ENCODE measurements around the gene SDHD.

SDHD gene

GRCh38 chr11:112106070-112106469 lies 19.4 kb downstream of the SDHD start:
- no peak for DNase-seq

- DNase-seq, result no peak
These were observed 27.1 kb downstream of the SDHD start for GRCh38 chr11:112113539-112114457.

DNA sequence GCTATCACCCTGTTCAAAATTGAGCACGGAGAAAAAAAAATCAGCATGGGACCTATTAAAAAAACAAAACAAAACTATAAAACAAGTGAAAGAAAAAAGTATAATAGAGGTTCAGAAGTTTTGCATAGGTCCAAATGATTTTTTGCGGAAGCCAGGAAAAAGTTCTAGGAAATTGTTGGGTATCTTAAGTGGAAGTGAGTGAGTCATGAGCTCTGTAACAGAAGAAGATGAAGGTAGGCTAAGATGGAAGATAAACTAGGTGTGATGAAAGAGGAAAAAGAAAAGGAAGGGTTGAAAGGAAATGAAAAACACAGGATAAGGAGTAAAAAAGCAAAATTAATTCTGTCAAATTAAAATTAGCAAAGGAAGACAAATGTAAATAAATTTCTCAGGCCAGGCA lies 27.8 kb downstream of the SDHD start:
- DNase-seq, result no peak

GRCh38 chr11:112115386-112115785 lies 28.7 kb downstream of the SDHD start:
- no peak for DNase-seq

DNA sequence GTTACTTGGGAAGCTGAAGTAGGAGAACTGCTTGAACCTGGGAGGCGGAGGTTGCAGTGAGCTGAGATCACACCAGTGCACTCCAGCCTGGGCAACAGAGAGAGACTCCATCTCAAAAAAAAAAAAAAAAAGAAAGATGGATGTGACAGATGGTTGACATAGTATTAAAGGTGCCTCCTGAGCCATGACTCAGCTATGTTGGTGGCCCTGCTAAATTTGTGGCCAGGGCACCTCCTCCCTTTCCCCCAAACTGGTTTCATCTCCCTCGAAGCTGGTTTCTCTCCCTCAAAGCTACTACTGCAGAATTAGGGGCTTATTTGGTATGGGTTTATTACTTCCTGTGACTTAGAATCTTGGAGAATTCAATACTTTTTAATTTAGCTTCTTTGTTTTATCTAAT lies 31.5 kb downstream of the SDHD start:
- DNase-seq, result no peak

- DNase-seq, result no peak
These were observed 35.4 kb downstream of the SDHD start for GRCh38 chr11:112121981-112122615.

GRCh38 chr11:112123129-112123528 lies 36.5 kb downstream of the SDHD start:
- DNase-seq, result no peak

DNA sequence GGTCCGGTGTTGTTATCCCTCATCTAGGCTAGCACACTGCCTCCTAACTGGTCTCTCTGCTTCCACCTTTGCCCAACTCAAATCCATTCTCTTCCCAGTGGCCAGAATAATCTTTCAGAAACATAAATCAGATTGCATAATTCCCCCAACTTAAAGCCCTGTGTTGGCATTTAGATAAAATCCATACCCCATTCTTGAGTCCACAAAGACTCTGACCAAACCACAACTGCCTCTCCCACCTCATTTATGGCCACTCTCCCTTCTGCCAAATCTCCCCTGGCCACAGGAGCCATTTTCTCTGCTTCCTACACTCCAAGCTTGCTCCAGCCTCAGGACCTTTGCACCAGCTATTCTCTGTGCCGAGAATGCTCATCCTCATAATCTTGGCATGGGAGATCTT lies 40.4 kb downstream of the SDHD start:
- no peak for DNase-seq

DNA sequence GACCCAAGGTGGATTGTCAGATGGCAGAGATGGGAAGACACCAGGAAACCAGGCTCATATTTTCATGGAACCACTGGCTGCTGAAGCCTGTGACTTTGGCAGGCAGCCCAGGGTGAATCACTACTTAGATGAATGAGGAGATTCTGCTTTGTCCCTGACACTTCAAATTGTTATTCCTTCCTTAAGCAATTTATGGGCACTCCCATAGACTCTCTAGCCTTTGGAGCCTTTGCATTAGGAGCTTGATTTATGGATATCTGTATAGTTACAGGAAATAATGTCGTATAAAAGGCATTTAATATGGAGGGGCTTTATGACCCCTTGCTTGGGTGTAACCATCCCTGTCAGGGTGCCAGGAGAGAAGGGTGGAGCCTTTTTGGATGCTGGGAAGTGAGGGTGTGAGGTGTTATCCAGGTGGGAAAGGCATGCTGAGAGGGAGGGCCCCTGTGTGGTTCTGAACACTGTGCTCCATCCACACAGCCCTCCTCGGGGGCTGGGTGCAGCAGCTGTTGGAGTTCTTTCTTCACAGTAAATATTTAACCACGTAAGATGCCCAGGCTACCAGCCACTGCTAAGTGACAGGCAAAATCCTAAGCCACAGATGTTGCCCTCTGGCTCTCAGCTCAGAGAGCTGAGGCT lies 41.9 kb downstream of the SDHD start:
- DNase-seq, result no peak

DNA sequence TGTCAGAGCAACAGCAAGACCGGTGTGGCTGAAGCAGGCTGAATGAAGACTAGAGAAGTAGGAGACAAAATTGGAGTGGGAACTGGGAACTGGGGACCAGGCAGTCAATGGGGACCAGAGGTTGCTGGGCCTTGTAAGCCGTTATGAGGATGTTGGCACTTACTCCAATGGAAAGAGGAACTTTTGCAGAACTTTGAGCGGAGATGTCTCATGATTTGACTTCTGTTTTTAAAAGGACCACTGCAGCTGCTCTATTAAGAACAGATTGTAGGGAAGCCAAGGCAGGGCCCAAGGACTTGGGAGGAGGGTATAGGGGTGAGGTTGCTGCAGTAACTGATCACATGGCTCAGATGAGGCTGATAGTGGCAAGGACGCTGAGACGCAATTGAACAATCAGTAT lies 43.0 kb downstream of the SDHD start:
- no peak for DNase-seq

DNA sequence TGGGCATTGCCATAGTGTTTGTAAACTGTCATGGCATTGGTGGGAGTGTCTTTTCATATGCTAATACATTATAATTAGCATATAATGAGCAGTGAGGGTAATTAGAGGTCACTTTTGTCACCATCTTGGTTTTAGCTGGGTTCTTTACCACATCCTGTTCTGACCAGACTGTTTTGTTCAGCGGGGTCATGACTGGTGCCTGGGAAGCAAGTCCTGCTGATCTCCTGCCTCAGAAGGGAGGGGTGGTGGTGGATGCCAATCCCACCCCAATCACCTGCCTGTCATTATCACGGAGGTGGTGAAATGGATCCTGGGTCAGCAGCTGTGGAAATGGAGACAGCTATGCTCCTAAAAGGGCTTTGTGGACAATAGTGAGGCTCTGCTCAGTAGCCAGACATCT lies 46.1 kb downstream of the SDHD start:
- DNase-seq, result no peak

DNA sequence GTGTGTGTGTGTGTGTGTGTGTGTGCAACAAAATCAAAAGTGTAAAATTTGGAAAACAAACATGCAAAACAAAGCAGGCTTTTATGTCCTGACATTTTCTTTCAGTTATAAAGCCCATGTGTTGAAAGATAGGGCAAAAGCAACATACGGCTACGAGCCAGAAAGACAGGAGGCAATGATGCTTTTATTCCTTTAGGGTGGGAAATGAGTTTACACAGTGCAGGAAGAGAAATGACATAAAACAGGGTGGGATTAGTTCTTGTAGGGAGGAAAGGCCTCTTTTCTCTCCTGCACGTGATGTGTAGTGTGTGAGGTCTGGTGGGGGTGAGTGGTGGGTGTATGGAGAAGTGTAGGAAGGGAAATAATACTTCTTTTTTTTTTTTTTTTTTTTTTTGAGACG lies 47.8 kb downstream of the SDHD start:
- DNase-seq, result no peak

DNA sequence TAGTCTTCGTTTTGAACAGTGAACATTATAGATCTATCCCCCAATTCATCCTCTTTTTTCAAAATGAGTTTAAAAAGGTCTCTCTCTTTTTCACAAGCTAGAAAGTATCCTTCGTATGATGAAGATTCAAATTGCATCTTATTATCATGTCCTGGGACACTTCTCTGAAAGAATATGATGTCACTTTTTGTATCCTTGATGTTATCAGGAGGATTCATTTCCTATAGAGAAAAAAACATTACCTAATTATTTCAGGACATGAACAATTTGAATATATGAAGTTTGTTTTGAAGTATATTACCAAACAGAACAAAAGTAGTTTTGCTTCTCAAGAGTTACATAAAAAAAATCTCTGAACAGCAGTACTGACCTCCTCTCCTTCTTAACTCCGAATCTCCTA lies 56.9 kb downstream of the SDHD start:
- no peak for DNase-seq

All from activated T-cell treated with anti-CD3 and anti-CD28 coated beads, Interleukin-2, amount 50 U/mL, for 48 hours (primary cell).